Neutrophil (primary cell): ENCODE data around the gene TCERG1L.
"Not testable (repeated sequence)": the region's sequence is repeated elsewhere in the genome, so short reads cannot be mapped to it uniquely, and the experiment has no call there.

Experiments used
- H3K27ac ChIP-seq: fragments of 200-600 bp; sonication (generic); 2 replicates; pipeline ENCODE4 v1.5.1; 2016; ENCODE audit warnings: mild to moderate bottlenecking, moderate library complexity
- H3K27me3 ChIP-seq: fragments of 200-600 bp; sonication (generic); 2 replicates; pipeline ENCODE4 v1.6.0; 2016; ENCODE audit warnings: mild to moderate bottlenecking
- H3K36me3 ChIP-seq: fragments of 200-600 bp; sonication (generic); 2 replicates; pipeline ENCODE4 v1.5.1; 2017
- H3K4me1 ChIP-seq, 2 experiments: fragments of 200-600 bp in 1 of 2; sonication (generic) in 1 of 2; 1 replicate in 1 of 2; 2 replicates in 1 of 2; pipeline versions ENCODE4 v1.5.1 to v1.6.1; 2013 to 2016; ENCODE audit warnings: low read depth in 1 of 2, low read length in 1 of 2, mild to moderate bottlenecking in 1 of 2, moderate library complexity in 1 of 2; ENCODE audit not compliant: control insufficient read depth in 1 of 2, insufficient read depth in 1 of 2
- H3K4me3 ChIP-seq, 2 experiments: fragments of 200-600 bp in 1 of 2; sonication (generic) in 1 of 2; 1 replicate in 1 of 2; 2 replicates in 1 of 2; pipeline ENCODE4 v1.5.1; 2013 to 2016; ENCODE audit warnings: low read depth in 1 of 2, low read length in 1 of 2, mild to moderate bottlenecking in 1 of 2, moderate library complexity in 1 of 2
- H3K9me3 ChIP-seq: fragments of 200-600 bp; sonication (generic); 2 replicates; pipeline ENCODE4 v1.5.1; 2016
- CTCF ChIP-seq: fragments of 200-600 bp; sonication (generic); IDR thresholded peaks from 2 replicates; pipeline ENCODE4 v1.5.1; 2016; ENCODE audit warnings: antibody characterized with exemption

TCERG1L gene

DNA sequence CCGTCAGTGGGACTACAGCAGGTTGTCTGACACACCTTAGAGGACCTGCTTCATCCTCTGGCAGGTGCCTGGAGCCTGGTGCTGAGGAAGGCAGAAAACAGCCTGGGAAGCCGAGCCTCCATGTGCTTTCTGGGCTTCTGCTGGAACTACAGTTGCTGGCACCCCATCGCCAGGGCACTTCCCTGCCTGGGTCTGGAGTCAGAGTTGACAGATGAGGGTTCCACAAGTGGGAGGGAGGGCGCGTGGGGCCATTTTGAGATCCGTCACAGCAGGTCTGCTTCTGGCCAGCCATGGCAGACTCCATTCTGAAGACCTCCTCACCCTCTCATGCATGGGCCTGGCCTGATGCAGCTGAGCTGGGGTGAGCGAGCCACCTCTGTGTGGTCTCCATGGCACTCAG, 33.2 kb upstream of the TCERG1L start:
- no peak overlapping the region for H3K4me3 ChIP-seq
- no peaks in the 10 kb centered on the region for H3K9me3 ChIP-seq
- no peak for TF ChIP-seq CTCF
- H3K27ac ChIP-seq: no peak overlapping the region
- no peaks in the 10 kb centered on the region for H3K27me3 ChIP-seq
- no peaks in the 10 kb centered on the region for H3K36me3 ChIP-seq
- no peaks in the 10 kb centered on the region for H3K4me1 ChIP-seq

DNA sequence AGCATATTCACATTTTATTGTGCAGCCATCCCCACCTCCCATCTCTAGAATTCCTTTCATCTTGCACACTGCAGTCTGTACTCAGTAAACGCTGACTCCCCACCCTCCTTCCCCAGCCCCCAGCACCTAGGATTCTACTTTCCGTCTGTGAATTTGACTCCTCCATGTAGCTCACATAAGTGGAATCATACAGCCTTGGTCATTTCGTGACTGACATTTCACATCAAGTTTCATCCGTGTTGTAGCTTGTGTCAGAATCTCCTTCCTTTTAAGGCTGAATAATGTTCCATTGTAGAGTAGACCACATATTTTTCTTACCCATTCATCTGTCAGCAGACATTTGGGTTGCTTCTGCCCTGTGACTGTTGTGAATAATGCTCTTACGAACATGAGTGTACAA, 26.2 kb upstream of the TCERG1L start:
- Histone ChIP-seq H3K4me3 (no peak overlapping the region), H3K27ac (no peak overlapping the region), H3K36me3 (no peaks in the 10 kb centered on the region), H3K4me1 (no peaks in the 10 kb centered on the region), H3K27me3 (no peaks in the 10 kb centered on the region), H3K9me3 (no peaks in the 10 kb centered on the region)
- TF ChIP-seq CTCF: no peak

- H3K9me3 ChIP-seq: no peaks in the 10 kb centered on the region
- H3K4me3 ChIP-seq: no peak overlapping the region
- no peak for TF ChIP-seq CTCF
- H3K27me3 ChIP-seq: no peaks in the 10 kb centered on the region
- H3K4me1 ChIP-seq: no peaks in the 10 kb centered on the region
- no peak overlapping the region for H3K27ac ChIP-seq
- no peaks in the 10 kb centered on the region for H3K36me3 ChIP-seq
These were observed 21.3 kb upstream of the TCERG1L start for GRCh38 chr10:131332821-131333220.

DNA sequence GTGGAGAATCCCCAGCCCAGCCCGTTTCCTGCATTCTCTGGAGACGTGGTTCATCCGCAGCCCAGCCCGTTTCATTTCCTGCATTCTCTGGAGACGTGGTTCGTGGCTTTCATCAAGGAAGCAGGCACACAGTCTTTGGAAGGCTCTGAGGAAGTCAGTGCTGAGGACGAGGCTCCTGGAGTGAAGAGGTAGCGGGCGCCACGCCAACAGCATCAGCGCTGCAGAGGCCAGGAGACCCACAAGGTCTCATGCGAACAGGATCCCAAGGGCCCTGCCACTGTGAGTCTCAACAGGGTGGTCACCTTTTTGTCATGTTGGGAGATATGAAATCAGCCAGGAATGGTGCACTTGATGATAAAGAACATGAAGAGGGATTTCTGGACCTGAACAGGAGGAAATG, 12.4 kb upstream of the TCERG1L start:
- Histone ChIP-seq H3K27me3 (peaks cover 39% of the 10 kb centered on the region), H3K4me3 (no peak overlapping the region), H3K9me3 (no peaks in the 10 kb centered on the region), H3K36me3 (no peaks in the 10 kb centered on the region), H3K4me1 (no peaks in the 10 kb centered on the region), H3K27ac (no peak overlapping the region)
- TF ChIP-seq CTCF: no peak

- Histone ChIP-seq H3K4me3 (no peak overlapping the region), H3K27me3 (peaks cover 39% of the 10 kb centered on the region), H3K9me3 (no peaks in the 10 kb centered on the region)
These were observed 11.5 kb upstream of the TCERG1L start for GRCh38 chr10:131323025-131323424.

GRCh38 chr10:131322575-131322974, 11.1 kb upstream of the TCERG1L start:
- peaks cover 39% of the 10 kb centered on the region for H3K27me3 ChIP-seq
- not testable (repeated sequence) for H3K27ac ChIP-seq, H3K9me3 ChIP-seq, H3K36me3 ChIP-seq, H3K4me3 ChIP-seq, H3K4me1 ChIP-seq

More at GRCh38 chr10:131323025-131323424, 11.5 kb upstream of the TCERG1L start:
- Histone ChIP-seq H3K36me3 (no peaks in the 10 kb centered on the region), H3K4me1 (no peaks in the 10 kb centered on the region), H3K27ac (no peak overlapping the region)
- no peak for TF ChIP-seq CTCF
